AG09309 (cell line): ENCODE measurements around the gene ST3GAL2.
A peak's percentile ranks its signal among the peaks of the same experiment; 100 is the strongest.

Experiments
- DNase-seq: peaks from one replicate; pipeline ENCODE4 v3.0.0-alpha.2; 2010; ENCODE audit warnings: low read depth
- H3K4me3 ChIP-seq: 2 replicates; pipeline ENCODE4 v1.5.1; 2011; ENCODE audit warnings: mild to moderate bottlenecking, low read depth, low read length, moderate library complexity; ENCODE audit not compliant: control insufficient read depth
- TF ChIP-seq, protein P1 (sequence below): IDR thresholded peaks from 2 replicates; pipeline ENCODE4 v1.5.1; 2011; ENCODE audit warnings: mild to moderate bottlenecking, low read depth, low read length, inconsistent platforms; ENCODE audit not compliant: insufficient read depth, control insufficient read depth; ENCODE audit errors: missing control alignments

The ST3GAL2 gene

DNA sequence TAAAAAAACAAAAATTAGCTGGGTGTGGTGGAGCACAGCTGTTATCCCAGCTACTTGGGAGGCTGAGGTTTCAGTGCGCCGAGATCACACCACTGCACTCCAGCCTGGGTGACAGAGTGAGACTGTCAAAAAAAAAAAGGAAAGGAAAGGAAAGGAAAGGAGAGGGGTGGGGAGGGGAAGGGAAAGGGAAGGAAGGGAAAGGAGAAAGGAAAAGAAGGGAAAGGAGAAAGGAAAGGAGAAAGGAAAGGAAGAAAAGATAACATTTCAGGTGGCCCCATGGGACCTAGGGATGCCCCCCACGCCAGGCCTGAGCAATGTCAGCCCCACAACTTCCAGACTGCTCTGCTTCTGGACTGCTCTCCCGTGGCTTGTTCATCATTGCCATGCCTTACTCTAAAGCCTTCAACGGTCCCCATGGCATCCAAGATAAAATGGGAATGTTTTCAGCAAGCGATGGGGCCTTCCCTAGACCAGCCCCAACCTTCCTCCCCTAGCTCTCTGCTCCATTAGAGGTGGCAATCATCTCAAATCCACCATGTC is 55.4 kb downstream of the ST3GAL2 start:
- TF ChIP-seq, protein P1, sequence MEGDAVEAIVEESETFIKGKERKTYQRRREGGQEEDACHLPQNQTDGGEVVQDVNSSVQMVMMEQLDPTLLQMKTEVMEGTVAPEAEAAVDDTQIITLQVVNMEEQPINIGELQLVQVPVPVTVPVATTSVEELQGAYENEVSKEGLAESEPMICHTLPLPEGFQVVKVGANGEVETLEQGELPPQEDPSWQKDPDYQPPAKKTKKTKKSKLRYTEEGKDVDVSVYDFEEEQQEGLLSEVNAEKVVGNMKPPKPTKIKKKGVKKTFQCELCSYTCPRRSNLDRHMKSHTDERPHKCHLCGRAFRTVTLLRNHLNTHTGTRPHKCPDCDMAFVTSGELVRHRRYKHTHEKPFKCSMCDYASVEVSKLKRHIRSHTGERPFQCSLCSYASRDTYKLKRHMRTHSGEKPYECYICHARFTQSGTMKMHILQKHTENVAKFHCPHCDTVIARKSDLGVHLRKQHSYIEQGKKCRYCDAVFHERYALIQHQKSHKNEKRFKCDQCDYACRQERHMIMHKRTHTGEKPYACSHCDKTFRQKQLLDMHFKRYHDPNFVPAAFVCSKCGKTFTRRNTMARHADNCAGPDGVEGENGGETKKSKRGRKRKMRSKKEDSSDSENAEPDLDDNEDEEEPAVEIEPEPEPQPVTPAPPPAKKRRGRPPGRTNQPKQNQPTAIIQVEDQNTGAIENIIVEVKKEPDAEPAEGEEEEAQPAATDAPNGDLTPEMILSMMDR: no peak
- DNase-seq: no peak
- no peak overlapping the region for H3K4me3 ChIP-seq

- DNase-seq: no peak
- TF ChIP-seq, protein P1: no peak
- H3K4me3 ChIP-seq: peak overlapping the region; percentile 33
Observed at GRCh38 chr16:70381604-70382342, 57.1 kb downstream of the ST3GAL2 start.

DNA sequence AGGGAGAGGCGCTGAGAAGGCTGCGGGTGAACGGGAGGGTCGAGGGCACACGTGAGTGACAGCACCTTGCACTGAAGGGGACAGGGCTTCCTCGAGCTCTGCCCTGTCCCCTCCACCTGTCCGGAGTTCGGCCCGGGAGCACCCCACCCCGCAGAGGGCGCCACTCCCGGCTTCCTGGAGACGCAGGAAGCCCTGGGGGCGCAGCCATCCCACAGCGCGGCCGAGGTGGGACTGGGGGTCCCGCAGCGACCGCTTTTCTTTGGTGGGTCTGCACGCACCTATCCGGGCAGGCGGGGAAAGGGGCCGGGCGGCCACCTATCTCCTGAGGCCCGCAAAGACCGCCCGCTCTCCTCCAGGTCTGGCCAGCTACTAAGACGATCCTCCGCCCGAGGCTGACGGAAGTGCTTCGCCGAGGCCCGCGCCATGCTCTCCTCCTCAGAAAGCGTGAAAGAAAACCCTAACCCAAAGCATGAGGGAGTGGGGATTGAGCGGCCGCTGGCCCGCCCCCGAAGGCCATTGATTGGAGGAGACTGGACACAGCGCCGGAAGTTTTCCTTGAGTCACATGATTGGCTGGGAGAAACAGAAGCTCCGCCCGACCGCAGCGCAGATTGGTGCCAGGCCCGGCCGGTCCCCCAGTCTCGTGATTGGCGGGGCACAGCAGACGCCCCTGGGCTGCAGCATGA is 57.8 kb downstream of the ST3GAL2 start:
- peak overlapping the region; percentile 84 for H3K4me3 ChIP-seq
- TF ChIP-seq, protein P1: peak; percentile 43
- DNase-seq: peak; percentile 88

GRCh38 chr16:70380248-70380918 is 58.5 kb downstream of the ST3GAL2 start:
- peak overlapping the region; percentile 84 for H3K4me3 ChIP-seq
- TF ChIP-seq, protein P1: no peak
- peak; percentile 71 for DNase-seq

- TF ChIP-seq, protein P1: no peak
- H3K4me3 ChIP-seq: no peak overlapping the region
- no peak for DNase-seq
Observed at GRCh38 chr16:70378869-70379493, 59.9 kb downstream of the ST3GAL2 start.

DNA sequence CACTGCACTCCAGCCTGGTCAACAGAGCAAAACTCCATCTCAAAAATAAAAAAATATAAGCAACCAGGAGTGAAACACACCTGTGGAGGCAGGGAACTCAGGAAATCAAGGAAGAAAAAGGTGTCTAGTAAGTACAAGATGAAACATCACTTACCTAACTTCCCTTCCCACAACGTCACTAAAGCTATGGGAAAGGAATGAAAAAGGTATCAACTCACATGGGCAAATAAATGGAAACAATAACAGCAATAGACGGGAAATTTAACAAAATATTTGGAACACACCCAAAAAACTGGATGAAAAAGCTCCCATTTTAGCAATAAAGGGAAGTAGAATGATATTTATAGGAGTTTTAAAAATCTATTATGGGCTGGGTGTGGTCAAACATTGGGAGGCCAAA is 61.1 kb downstream of the ST3GAL2 start:
- TF ChIP-seq, protein P1: no peak
- DNase-seq: no peak
- no peak overlapping the region for H3K4me3 ChIP-seq
